CD4-positive, alpha-beta T cell (primary cell): ENCODE measurements around the gene CAMTA1. TPM values are rescaled to one million over a fixed set of nuclear protein-coding genes. Genes with fewer than 3 reads are reported as not detected.

ENCODE experiments used
- ATAC-seq: fragments of 200-7000 bp; cut with Tn5 transposase; one replicate; pipeline ENCODE4 v1.10.0; 2022; ENCODE audit warnings: mild to moderate bottlenecking; ENCODE audit not compliant: poor library complexity
- CTCF ChIA-PET: fragments of 350-600 bp; sonication (Branson Sonifier 250); formaldehyde crosslinking; loops from one replicate; lab custom pipeline; 2021; ENCODE audit warnings: antibody characterized with exemption, inconsistent platforms; lab: Charles Lee
- POLR2A ChIA-PET: fragments of 350-600 bp; sonication (Branson Sonifier 250); formaldehyde crosslinking; loops from one replicate; lab custom pipeline; 2021; ENCODE audit warnings: antibody characterized with exemption, inconsistent platforms; lab: Charles Lee
- DNase-seq, 14 experiments: peaks; one replicate each; pipeline ENCODE4 v3.0.0-alpha.2; 2013 to 2020; ENCODE audit warnings: mixed read lengths in 2 of 14
- H3K27ac ChIP-seq, 2 donors: one replicate each; pipeline versions ENCODE4 v1.5.1 to v1.7.0; 2013; ENCODE audit warnings: low read length in 2 of 2, low read depth in 1 of 2, mild to moderate bottlenecking in 1 of 2
- H3K27me3 ChIP-seq, 2 experiments: 1 replicate in 1 of 2; 2 replicates in 1 of 2; pipeline versions ENCODE4 v1.6.1 to v1.7.0; 2013; ENCODE audit warnings: low read length in 2 of 2, control low read depth in 1 of 2, mild to moderate bottlenecking in 1 of 2, moderate library complexity in 1 of 2; ENCODE audit not compliant: insufficient read depth in 2 of 2, control insufficient read depth in 1 of 2
- H3K36me3 ChIP-seq: one replicate; pipeline ENCODE4 v1.6.1; 2013; ENCODE audit warnings: low read length, control low read depth; ENCODE audit not compliant: insufficient read depth
- H3K4me1 ChIP-seq: one replicate; pipeline ENCODE4 v1.6.1; 2013; ENCODE audit warnings: low read length, control low read depth; ENCODE audit not compliant: insufficient read depth
- H3K4me3 ChIP-seq: one replicate; pipeline ENCODE4 v1.5.1; 2013; ENCODE audit warnings: mild to moderate bottlenecking, low read length, moderate library complexity
- H3K9me3 ChIP-seq, 2 experiments: 1 replicate in 1 of 2; 2 replicates in 1 of 2; pipeline versions ENCODE4 v1.6.1 to v1.7.0; 2013; ENCODE audit warnings: low read length in 2 of 2, mild to moderate bottlenecking in 2 of 2, control low read depth in 1 of 2, moderate library complexity in 1 of 2; ENCODE audit not compliant: control insufficient read depth in 1 of 2, insufficient read depth in 1 of 2
- H3K27ac Mint-ChIP-seq: one replicate; pipeline ENCODE4 v1.8.0; 2020; ENCODE audit warnings: mixed read lengths
- H3K27me3 Mint-ChIP-seq: one replicate; pipeline ENCODE4 v1.8.0; 2021; ENCODE audit warnings: mixed read lengths
- H3K36me3 Mint-ChIP-seq: one replicate; pipeline ENCODE4 v1.8.0; 2021; ENCODE audit warnings: low read depth, mixed read lengths
- H3K4me1 Mint-ChIP-seq: one replicate; pipeline ENCODE4 v1.8.0; 2021; ENCODE audit warnings: low read depth, mixed read lengths
- H3K4me3 Mint-ChIP-seq: one replicate; pipeline ENCODE4 v1.8.0; 2020; ENCODE audit warnings: mild to moderate bottlenecking, mixed read lengths
- H3K9me3 Mint-ChIP-seq: one replicate; pipeline ENCODE4 v1.8.0; 2020; ENCODE audit warnings: mixed read lengths
- CTCF ChIP-seq: fragments of 200-600 bp; IDR thresholded peaks from one replicate; pipeline ENCODE4 v1.8.0; 2022; ENCODE audit warnings: antibody characterized with exemption, mild to moderate bottlenecking
- intact Hi-C, 2 experiments: fragments of 100-400 bp; cut with DNase I in 1 of 2; cut with micrococcal nuclease in 1 of 2; formaldehyde crosslinking; loops; one replicate each; pipeline versions ENCODE4 v1.15.1 to v1.9.0; 2023 to 2025; cut with DNase I, micrococcal nuclease
- total RNA-seq, 174 experiments: library from RNA in 2 of 174; stranded (reverse) in 2 of 174; gene quantifications; one replicate each; pipeline ENCODE4 v1.2.3 and lab custom pipeline; 2021 to 2026

Gene CAMTA1
- total RNA-seq, 2 experiments from 2014 or later, result 38.6 to 39.3 TPM

- Histone ChIP-seq H3K27me3 (no peaks in the 10 kb centered on the region), H3K27ac (no peak overlapping the region), H3K9me3 (peaks cover 0 to 14% of the 10 kb centered on the region in 2 experiments), H3K4me3 (no peak overlapping the region), H3K36me3 (no peaks in the 10 kb centered on the region), H3K4me1 (no peaks in the 10 kb centered on the region)
- DNase-seq (no peak), ATAC-seq (no peak)
- Mint-ChIP-seq H3K4me3 (no peak overlapping the region), H3K27me3 (peaks cover 9% of the 10 kb centered on the region), H3K27ac (no peak overlapping the region), H3K9me3 (no peaks in the 10 kb centered on the region), H3K36me3 (no peaks in the 10 kb centered on the region), H3K4me1 (no peaks in the 10 kb centered on the region)
- no peak for TF ChIP-seq CTCF
- intact Hi-C loops, result no loop called here
- CTCF ChIA-PET, result no interaction called here
- POLR2A ChIA-PET, result no interaction called here
Measured at GRCh38 chr1:7482772-7483495, 697.7 kb downstream of the CAMTA1 start.

DNA sequence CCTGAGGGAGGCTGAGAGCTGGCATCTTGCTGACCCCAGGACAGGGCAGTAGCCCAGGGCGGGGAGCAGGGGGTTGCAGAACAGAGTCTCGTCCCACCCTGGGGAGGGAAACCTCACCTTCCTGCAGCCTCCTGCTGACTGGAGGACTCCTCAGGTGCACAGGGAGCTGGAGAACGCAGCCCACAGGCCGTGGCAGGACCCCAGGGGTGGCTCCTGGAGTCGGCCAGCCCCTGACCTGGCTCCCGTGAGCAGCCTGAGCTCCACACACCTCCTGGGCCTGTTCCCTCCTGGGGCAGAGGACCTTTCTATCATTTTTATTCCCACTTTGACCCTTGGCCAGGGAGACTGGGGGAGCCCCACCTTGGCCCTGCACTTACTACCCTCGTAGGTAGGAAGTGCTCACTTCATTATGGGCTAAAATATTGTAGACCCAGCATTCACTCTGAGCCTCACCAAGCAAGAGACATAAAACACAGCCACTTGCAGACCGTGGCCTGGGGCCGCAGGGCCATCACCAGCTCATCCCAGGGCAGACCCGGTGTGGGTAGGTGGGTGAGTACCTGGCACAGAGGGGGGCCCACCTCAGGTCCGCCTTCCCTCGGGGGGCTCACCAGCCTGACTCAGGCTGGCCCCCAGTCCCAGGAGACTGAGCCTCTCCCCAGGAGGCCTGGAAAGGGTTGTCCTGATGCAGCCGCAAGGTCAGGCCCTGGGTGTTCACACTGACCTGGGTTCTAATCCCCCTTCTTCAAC is 698.6 kb downstream of the CAMTA1 start:
- no peak for TF ChIP-seq CTCF
- no peaks in the 10 kb centered on the region for H3K36me3 Mint-ChIP-seq
- H3K4me1 Mint-ChIP-seq, result no peaks in the 10 kb centered on the region
- H3K27ac ChIP-seq, result no peak overlapping the region
- H3K27ac Mint-ChIP-seq, result no peak overlapping the region
- H3K27me3 Mint-ChIP-seq, result peaks cover 10% of the 10 kb centered on the region
- intact Hi-C loops, result no loop called here
- DNase-seq, result no peak
- H3K4me3 ChIP-seq, result no peak overlapping the region
- no peaks in the 10 kb centered on the region for H3K9me3 Mint-ChIP-seq
- no peak for ATAC-seq
- H3K27me3 ChIP-seq, result no peaks in the 10 kb centered on the region
- ChIA-PET POLR2A (no interaction called here), CTCF (no interaction called here)
- H3K36me3 ChIP-seq, result no peaks in the 10 kb centered on the region
- no peaks in the 10 kb centered on the region for H3K4me1 ChIP-seq
- peaks cover 0 to 16% of the 10 kb centered on the region in 2 experiments for H3K9me3 ChIP-seq
- no peak overlapping the region for H3K4me3 Mint-ChIP-seq

- no peak for TF ChIP-seq CTCF
- intact Hi-C loops, result no loop called here
- no peaks in the 10 kb centered on the region for H3K4me1 Mint-ChIP-seq
- no peak for DNase-seq
- ATAC-seq, result no peak
- no peak overlapping the region for H3K4me3 ChIP-seq
- H3K27ac Mint-ChIP-seq, result no peak overlapping the region
- POLR2A ChIA-PET, result no interaction called here
- H3K4me3 Mint-ChIP-seq, result no peak overlapping the region
- peaks cover 0 to 6% of the 10 kb centered on the region in 2 experiments for H3K9me3 ChIP-seq
- H3K36me3 ChIP-seq, result no peaks in the 10 kb centered on the region
- no peaks in the 10 kb centered on the region for H3K27me3 ChIP-seq
- H3K27ac ChIP-seq, result no peak overlapping the region
- H3K9me3 Mint-ChIP-seq, result no peaks in the 10 kb centered on the region
- no peaks in the 10 kb centered on the region for H3K4me1 ChIP-seq
- peaks cover 16% of the 10 kb centered on the region for H3K27me3 Mint-ChIP-seq
- no peaks in the 10 kb centered on the region for H3K36me3 Mint-ChIP-seq
- CTCF ChIA-PET, result no interaction called here
Measured at GRCh38 chr1:7485086-7485780, 700.0 kb downstream of the CAMTA1 start.
